IMR-90 (cell line): ENCODE data around the gene SDHB. TPM values are rescaled to one million over a fixed set of nuclear protein-coding genes. Genes with fewer than 3 reads are reported as not detected.

Experiments
- ATAC-seq: fragments of 200-7000 bp; cut with Tn5 transposase; 2 replicates; pipeline ENCODE4 v1.9.1; 2020; ENCODE audit warnings: low read depth, mild to moderate bottlenecking, moderate library complexity
- BruUV-seq: library from RNA; stranded (reverse); fragments of 400-500 nt; replicated peaks from 2 replicates; lab custom pipeline; 2021; lab: Mats Ljungman, UMichigan
- CTCF ChIA-PET: fragments of 300-600 bp; formaldehyde crosslinking; extraction: SDS; loops from one replicate; lab custom pipeline; 2021; ENCODE audit warnings: antibody characterized with exemption; lab: Yijun Ruan, JAX
- POLR2A ChIA-PET: fragments of 300-600 bp; sonication (Branson Sonifier 250); formaldehyde crosslinking; loops from one replicate; lab custom pipeline; 2022; ENCODE audit warnings: antibody characterized with exemption; ENCODE audit not compliant: unreplicated experiment; lab: Charles Lee
- DNase-seq: peaks from one replicate; pipeline ENCODE4 v3.0.0; 2013
- H2AFZ ChIP-seq: replicated peaks from 2 replicates; pipeline ENCODE3; 2013; ENCODE audit warnings: low read length, mild to moderate bottlenecking; ENCODE audit not compliant: poor library complexity
- H2AK5ac ChIP-seq: 2 replicates; pipeline ENCODE4 v1.6.1; 2013; ENCODE audit warnings: low read depth, low read length, inconsistent platforms
- H2AK9ac ChIP-seq: replicated peaks from 2 replicates; pipeline ENCODE3; 2013; ENCODE audit warnings: mild to moderate bottlenecking, low read depth, low read length, moderate library complexity; ENCODE audit not compliant: poor library complexity
- H2BK120ac ChIP-seq: 2 replicates; pipeline ENCODE4 v1.6.1; 2013; ENCODE audit warnings: low read depth, low read length, inconsistent platforms
- H2BK15ac ChIP-seq: 3 replicates; pipeline ENCODE4 v1.6.1; 2013; ENCODE audit warnings: low read depth, low read length, inconsistent platforms
- H2BK20ac ChIP-seq: 2 replicates; pipeline ENCODE4 v1.6.1; 2013; ENCODE audit warnings: low read depth, mild to moderate bottlenecking, inconsistent platforms, low read length, moderate library complexity
- H2BK5ac ChIP-seq: 2 replicates; pipeline ENCODE4 v1.6.1; 2013; ENCODE audit warnings: mild to moderate bottlenecking, low read depth, low read length, inconsistent platforms; ENCODE audit not compliant: poor library complexity, severe bottlenecking
- H3K14ac ChIP-seq: replicated peaks from 2 replicates; pipeline ENCODE4 v1.6.1; 2013; ENCODE audit warnings: low read depth, low read length, inconsistent platforms
- H3K18ac ChIP-seq: 2 replicates; pipeline ENCODE4 v1.6.1; 2013; ENCODE audit warnings: low read depth, low read length, control low read depth
- H3K23ac ChIP-seq: 2 replicates; pipeline ENCODE4 v1.6.1; 2013; ENCODE audit warnings: low read depth, low read length, inconsistent platforms
- H3K27ac ChIP-seq: 2 replicates; pipeline ENCODE4 v1.5.1; 2013; ENCODE audit warnings: mild to moderate bottlenecking, control low read depth, low read length; ENCODE audit not compliant: insufficient read depth
- H3K27me3 ChIP-seq: 2 replicates; pipeline ENCODE4 v1.6.1; 2013; ENCODE audit warnings: low read length; ENCODE audit not compliant: control insufficient read depth, insufficient read depth
- H3K36me3 ChIP-seq: 2 replicates; pipeline ENCODE4 v1.6.1; 2013; ENCODE audit warnings: low read length, mixed read lengths; ENCODE audit not compliant: control insufficient read depth, insufficient read depth
- H3K4ac ChIP-seq: 2 replicates; pipeline ENCODE4 v1.6.1; 2013; ENCODE audit warnings: low read depth, low read length, inconsistent platforms
- H3K4me1 ChIP-seq: 2 replicates; pipeline ENCODE4 v1.6.1; 2013; ENCODE audit warnings: low read length, mixed read lengths; ENCODE audit not compliant: control insufficient read depth, insufficient read depth
- H3K4me2 ChIP-seq: 2 replicates; pipeline ENCODE4 v1.6.1; 2013; ENCODE audit warnings: low read depth, mild to moderate bottlenecking, control low read depth, low read length, moderate library complexity
- H3K4me3 ChIP-seq: 2 replicates; pipeline ENCODE4 v1.5.1; 2013; ENCODE audit warnings: low read depth, mild to moderate bottlenecking, control low read depth, low read length, moderate library complexity; ENCODE audit not compliant: insufficient read depth
- H3K56ac ChIP-seq: 2 replicates; pipeline ENCODE4 v1.6.1; 2013; ENCODE audit warnings: low read length, inconsistent platforms; ENCODE audit not compliant: insufficient read depth; ENCODE audit errors: extremely low read depth
- H3K79me1 ChIP-seq, 2 experiments: 2 replicates each; pipeline ENCODE4 v1.6.1; 2013; ENCODE audit warnings: low read length in 2 of 2, inconsistent platforms in 1 of 2, low read depth in 1 of 2
- H3K9ac ChIP-seq: 2 replicates; pipeline ENCODE4 v1.6.1; 2013; ENCODE audit warnings: low read depth, low read length, control low read depth
- H3K9me1 ChIP-seq: 2 replicates; pipeline ENCODE4 v1.6.1; 2013; ENCODE audit warnings: low read length, inconsistent platforms; ENCODE audit not compliant: insufficient read depth
- H3K9me3 ChIP-seq: 2 replicates; pipeline ENCODE4 v1.6.1; 2013; ENCODE audit warnings: low read length; ENCODE audit not compliant: control insufficient read depth, insufficient read depth
- H4K20me1 ChIP-seq: 2 replicates; pipeline ENCODE4 v1.6.1; 2013; ENCODE audit warnings: low read length, inconsistent platforms; ENCODE audit not compliant: insufficient read depth
- H4K5ac ChIP-seq: 2 replicates; pipeline ENCODE4 v1.6.1; 2013; ENCODE audit warnings: mild to moderate bottlenecking, low read depth, low read length, control low read depth
- H4K8ac ChIP-seq, 2 experiments: 2 replicates each; pipeline ENCODE4 v1.6.1; 2013; ENCODE audit warnings: low read depth in 2 of 2, low read length in 2 of 2, control low read depth in 1 of 2, inconsistent platforms in 1 of 2
- H4K91ac ChIP-seq: 2 replicates; pipeline ENCODE4 v1.6.1; 2013; ENCODE audit warnings: low read depth, low read length, inconsistent platforms; ENCODE audit not compliant: insufficient read depth
- BHLHE40 ChIP-seq: fragments of 150-350 bp; IDR thresholded peaks from 2 replicates; pipeline ENCODE4 v1.6.1; 2016; ENCODE audit warnings: mild to moderate bottlenecking, low read depth, low read length
- CEBPB ChIP-seq: IDR thresholded peaks from 2 replicates; pipeline ENCODE4 v1.6.1; 2012; ENCODE audit warnings: low read depth, low read length, improper control_type of control experiment
- CHD1 ChIP-seq: IDR thresholded peaks from 2 replicates; pipeline ENCODE4 v1.6.1; 2012; ENCODE audit warnings: low read depth, low read length, improper control_type of control experiment
- FOS ChIP-seq: fragments of 150-350 bp; IDR thresholded peaks from 2 replicates; pipeline ENCODE4 v1.6.1; 2016; ENCODE audit warnings: low read depth, low read length
- MAFK ChIP-seq: IDR thresholded peaks from 2 replicates; pipeline ENCODE4 v1.6.1; 2012; ENCODE audit warnings: low read depth, low read length, improper control_type of control experiment
- MAZ ChIP-seq: IDR thresholded peaks from 2 replicates; pipeline ENCODE4 v1.6.1; 2012; ENCODE audit warnings: low read depth, mild to moderate bottlenecking, low read length, improper control_type of control experiment, moderate library complexity, borderline replicate concordance
- MXI1 ChIP-seq: IDR thresholded peaks from 2 replicates; pipeline ENCODE4 v1.6.1; 2012; ENCODE audit warnings: low read depth, mild to moderate bottlenecking, low read length, moderate library complexity, borderline replicate concordance
- NFE2L2 ChIP-seq: fragments of 150-350 bp; IDR thresholded peaks from 2 replicates; pipeline ENCODE4 v1.6.1; 2016; ENCODE audit warnings: low read depth, mild to moderate bottlenecking, low read length
- POLR2A ChIP-seq: IDR thresholded peaks from 2 replicates; pipeline ENCODE4 v1.6.1; 2012; ENCODE audit warnings: mild to moderate bottlenecking, low read depth, low read length
- RAD21 ChIP-seq: IDR thresholded peaks from 2 replicates; pipeline ENCODE4 v1.6.1; 2012; ENCODE audit warnings: low read length, improper control_type of control experiment
- RCOR1 ChIP-seq: IDR thresholded peaks from 2 replicates; pipeline ENCODE4 v1.6.1; 2012; ENCODE audit warnings: mild to moderate bottlenecking, low read length, improper control_type of control experiment; ENCODE audit not compliant: insufficient replicate concordance
- RFX5 ChIP-seq: IDR thresholded peaks from 2 replicates; pipeline ENCODE4 v1.8.0; 2012; ENCODE audit warnings: low read depth, mild to moderate bottlenecking, low read length, moderate library complexity
- SMC3 ChIP-seq: fragments of 150-350 bp; IDR thresholded peaks from 2 replicates; pipeline ENCODE4 v1.6.1; 2016; ENCODE audit warnings: low read depth, mild to moderate bottlenecking, antibody characterized with exemption, low read length, moderate library complexity
- WGBS, 2 experiments: methylation state at CpG; one replicate each; pipeline versions ENCODE4 v1.1.5 to v1.1.7; 2013; ENCODE audit warnings: missing lambda C conversion rate in 2 of 2; ENCODE audit not compliant: insufficient read length in 1 of 2; ENCODE audit errors: extremely low coverage in 2 of 2; 5-methylcytosine and 5-hydroxymethylcytosine counted together
- dilution Hi-C: fragments of 300-500 bp; cut with HindIII; formaldehyde crosslinking; loops from one replicate; pipeline ENCODE4 v1.14.3; 2018; ENCODE audit warnings: low sequenced_read_pairs; ENCODE audit not compliant: unreplicated experiment
- in situ Hi-C: fragments of 300-500 bp; cut with MboI; formaldehyde crosslinking; loops from 3 replicates; pipeline ENCODE4 v1.14.3; 2019; ENCODE audit warnings: low sequenced_read_pairs, inconsistent platforms, mixed read lengths
- intact Hi-C: fragments of 100-400 bp; cut with micrococcal nuclease; formaldehyde crosslinking; loops from 2 replicates; pipeline ENCODE4 v1.10.0; 2022
- polyA plus RNA-seq, 3 experiments: library from polyadenylated mRNA; depleted of rRNA; stranded (reverse); fragments of >200 nt; gene quantifications; 2 replicates each; pipeline ENCODE4 v1.2.3, GENCODE V29; 2012; ENCODE audit warnings: low replicate concordance in 1 of 3
- total RNA-seq: library from RNA; depleted of rRNA; stranded (reverse); fragments of >200 nt; gene quantifications from 2 replicates; pipeline ENCODE4 v1.2.3, GENCODE V29; 2012
- TF ChIP-seq, protein P1 (sequence below): conservative IDR thresholded peaks from 2 replicates; pipeline ENCODE4 v1.5.1; 2012; ENCODE audit warnings: mild to moderate bottlenecking, low read depth, low read length, improper control_type of control experiment
- TF ChIP-seq, protein P2 (sequence below): fragments of 150-350 bp; IDR thresholded peaks from 2 replicates; pipeline ENCODE4 v1.6.1; 2017; ENCODE audit warnings: mild to moderate bottlenecking, antibody characterized with exemption, low read length, low read depth
- TF ChIP-seq, protein P3 (sequence below): fragments of 150-350 bp; IDR thresholded peaks from 2 replicates; pipeline ENCODE4 v1.6.1; 2016; ENCODE audit warnings: low read depth, mild to moderate bottlenecking, low read length, moderate library complexity, borderline replicate concordance

SDHB gene
- total and polyA plus RNA-seq, 2 of the 4 experiments (the other 2 are of a cell fraction) = 122 to 206 TPM

DNA sequence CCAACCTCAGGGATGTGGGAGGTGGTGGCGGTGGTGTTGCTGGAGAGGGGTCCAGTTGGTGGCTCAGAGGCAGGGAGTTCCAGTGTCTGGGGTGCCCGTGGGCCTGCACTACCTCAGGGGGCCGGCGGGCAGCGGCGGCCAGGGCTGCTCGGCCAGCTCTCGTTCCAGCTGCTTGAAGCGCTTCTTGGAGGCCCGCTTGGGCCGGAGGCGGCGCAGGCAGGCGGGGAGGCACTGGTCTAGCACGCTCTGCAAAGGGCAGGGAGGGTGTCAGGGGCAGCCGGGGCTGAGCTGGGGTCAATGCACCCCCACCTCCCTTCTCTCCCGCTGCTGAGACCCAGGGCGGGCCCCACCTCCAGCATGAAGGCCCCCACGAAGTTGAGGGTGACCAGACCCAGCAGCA lies 67.7 kb downstream of the SDHB start:
- Histone ChIP-seq H3K27me3 (no peaks in the 10 kb centered on the region), H3K9me3 (no peaks in the 10 kb centered on the region), H4K20me1 (no peaks in the 10 kb centered on the region; the same call in 1 of the 2 replicates), H4K5ac (no peak overlapping the region), H3K36me3 (peaks cover 13% of the 10 kb centered on the region), H3K4me2 (no peak overlapping the region), H3K27ac (no peak overlapping the region), H3K18ac (no peak overlapping the region), H2BK120ac (no peak overlapping the region), H2AK5ac (no peak overlapping the region), H3K4me1 (peaks cover 4% of the 10 kb centered on the region; the same call in 1 of the 2 replicates), H3K4me3 (no peak overlapping the region), H2BK5ac (no peak overlapping the region), H2BK15ac (no peak overlapping the region), H2BK20ac (no peak overlapping the region), H4K91ac (no peak overlapping the region), H3K23ac (no peak overlapping the region), H2AK9ac (no peak overlapping the region), H3K56ac (no peak overlapping the region), H3K14ac (no peak overlapping the region), H4K8ac (no peak overlapping the region), H3K9me1 (no peaks in the 10 kb centered on the region), H3K79me1 (no peaks in the 10 kb centered on the region), H3K9ac (no peak overlapping the region), H3K4ac (no peak overlapping the region), H2AFZ (no peak overlapping the region)
- CTCF ChIA-PET = no interaction called here
- intact Hi-C loops = no loop called here
- no TSS peak for BruUV-seq
- dilution Hi-C loops = no loop called here
- 89% methylated on average over 9 of the region's 19 CpGs; no CpG with 5 or more reads in 1 of the 2 experiments for WGBS, 2 experiments
- POLR2A ChIA-PET = no interaction called here
- DNase-seq = no peak
- TF ChIP-seq, protein P1, sequence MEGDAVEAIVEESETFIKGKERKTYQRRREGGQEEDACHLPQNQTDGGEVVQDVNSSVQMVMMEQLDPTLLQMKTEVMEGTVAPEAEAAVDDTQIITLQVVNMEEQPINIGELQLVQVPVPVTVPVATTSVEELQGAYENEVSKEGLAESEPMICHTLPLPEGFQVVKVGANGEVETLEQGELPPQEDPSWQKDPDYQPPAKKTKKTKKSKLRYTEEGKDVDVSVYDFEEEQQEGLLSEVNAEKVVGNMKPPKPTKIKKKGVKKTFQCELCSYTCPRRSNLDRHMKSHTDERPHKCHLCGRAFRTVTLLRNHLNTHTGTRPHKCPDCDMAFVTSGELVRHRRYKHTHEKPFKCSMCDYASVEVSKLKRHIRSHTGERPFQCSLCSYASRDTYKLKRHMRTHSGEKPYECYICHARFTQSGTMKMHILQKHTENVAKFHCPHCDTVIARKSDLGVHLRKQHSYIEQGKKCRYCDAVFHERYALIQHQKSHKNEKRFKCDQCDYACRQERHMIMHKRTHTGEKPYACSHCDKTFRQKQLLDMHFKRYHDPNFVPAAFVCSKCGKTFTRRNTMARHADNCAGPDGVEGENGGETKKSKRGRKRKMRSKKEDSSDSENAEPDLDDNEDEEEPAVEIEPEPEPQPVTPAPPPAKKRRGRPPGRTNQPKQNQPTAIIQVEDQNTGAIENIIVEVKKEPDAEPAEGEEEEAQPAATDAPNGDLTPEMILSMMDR = no peak
- TF ChIP-seq CEBPB = no peak
- TF ChIP-seq, protein P2, sequence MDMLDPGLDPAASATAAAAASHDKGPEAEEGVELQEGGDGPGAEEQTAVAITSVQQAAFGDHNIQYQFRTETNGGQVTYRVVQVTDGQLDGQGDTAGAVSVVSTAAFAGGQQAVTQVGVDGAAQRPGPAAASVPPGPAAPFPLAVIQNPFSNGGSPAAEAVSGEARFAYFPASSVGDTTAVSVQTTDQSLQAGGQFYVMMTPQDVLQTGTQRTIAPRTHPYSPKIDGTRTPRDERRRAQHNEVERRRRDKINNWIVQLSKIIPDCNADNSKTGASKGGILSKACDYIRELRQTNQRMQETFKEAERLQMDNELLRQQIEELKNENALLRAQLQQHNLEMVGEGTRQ = no peak
- TF ChIP-seq FOS = no peak
- TF ChIP-seq RCOR1 = no peak
- no peak for TF ChIP-seq SMC3
- TF ChIP-seq MAFK = no peak
- TF ChIP-seq RFX5 = no peak
- no peak for TF ChIP-seq NFE2L2
- no peak for TF ChIP-seq CHD1
- no peak for TF ChIP-seq BHLHE40
- no peak for TF ChIP-seq POLR2A
- TF ChIP-seq, protein P3, sequence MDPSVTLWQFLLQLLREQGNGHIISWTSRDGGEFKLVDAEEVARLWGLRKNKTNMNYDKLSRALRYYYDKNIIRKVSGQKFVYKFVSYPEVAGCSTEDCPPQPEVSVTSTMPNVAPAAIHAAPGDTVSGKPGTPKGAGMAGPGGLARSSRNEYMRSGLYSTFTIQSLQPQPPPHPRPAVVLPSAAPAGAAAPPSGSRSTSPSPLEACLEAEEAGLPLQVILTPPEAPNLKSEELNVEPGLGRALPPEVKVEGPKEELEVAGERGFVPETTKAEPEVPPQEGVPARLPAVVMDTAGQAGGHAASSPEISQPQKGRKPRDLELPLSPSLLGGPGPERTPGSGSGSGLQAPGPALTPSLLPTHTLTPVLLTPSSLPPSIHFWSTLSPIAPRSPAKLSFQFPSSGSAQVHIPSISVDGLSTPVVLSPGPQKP = no peak
- no peak for TF ChIP-seq MAZ
- TF ChIP-seq MXI1 = no peak
- TF ChIP-seq RAD21 = no peak
- no peak for ATAC-seq
- in situ Hi-C loops = no loop called here
